GM21515 (cell line): ENCODE data around the gene DSCAML1.
"Not testable (repeated sequence)": the region's sequence is repeated elsewhere in the genome, so short reads cannot be mapped to it uniquely, and the experiment has no call there.

ENCODE experiments used
- ATAC-seq: cut with Tn5 transposase; IDR thresholded peaks from one replicate; pipeline ENCODE4 v1.9.1; 2021; ENCODE audit not compliant: unreplicated experiment

Gene DSCAML1

GRCh38 chr11:117766026-117766425 is 31.0 kb downstream of the DSCAML1 start:
- no peak for ATAC-seq

GRCh38 chr11:117765068-117765467 is 31.9 kb downstream of the DSCAML1 start:
- ATAC-seq = no peak

- not testable (repeated sequence) for ATAC-seq
Measured at GRCh38 chr11:117763465-117763864, 33.6 kb downstream of the DSCAML1 start.

- ATAC-seq = no peak
Measured at GRCh38 chr11:117761993-117762392, 35.0 kb downstream of the DSCAML1 start.

- ATAC-seq = no peak
Measured at GRCh38 chr11:117759305-117759704, 37.7 kb downstream of the DSCAML1 start.

GRCh38 chr11:117754030-117754429 is 43.0 kb downstream of the DSCAML1 start:
- ATAC-seq = no peak

GRCh38 chr11:117752721-117753237 is 44.2 kb downstream of the DSCAML1 start:
- ATAC-seq = no peak

- ATAC-seq = no peak
Measured at GRCh38 chr11:117752071-117752470, 44.9 kb downstream of the DSCAML1 start.

- ATAC-seq = no peak
Measured at GRCh38 chr11:117750916-117751662, 45.9 kb downstream of the DSCAML1 start.

- no peak for ATAC-seq
Measured at GRCh38 chr11:117750357-117750756, 46.7 kb downstream of the DSCAML1 start.

- ATAC-seq = no peak
Measured at GRCh38 chr11:117749541-117749910, 47.5 kb downstream of the DSCAML1 start.

- ATAC-seq = no peak
Measured at GRCh38 chr11:117748771-117749540, 48.1 kb downstream of the DSCAML1 start.

GRCh38 chr11:117747892-117748291 is 49.1 kb downstream of the DSCAML1 start:
- ATAC-seq = no peak

- no peak for ATAC-seq
Measured at GRCh38 chr11:117745346-117745745, 51.7 kb downstream of the DSCAML1 start.

GRCh38 chr11:117744471-117745150 is 52.4 kb downstream of the DSCAML1 start:
- ATAC-seq = no peak

GRCh38 chr11:117743121-117743815 is 53.7 kb downstream of the DSCAML1 start:
- ATAC-seq = no peak

GRCh38 chr11:117738246-117738957 is 58.6 kb downstream of the DSCAML1 start:
- no peak for ATAC-seq

- no peak for ATAC-seq
Measured at GRCh38 chr11:117735350-117735977, 61.6 kb downstream of the DSCAML1 start.

- no peak for ATAC-seq
Measured at GRCh38 chr11:117734601-117735024, 62.4 kb downstream of the DSCAML1 start.

- ATAC-seq = no peak
Measured at GRCh38 chr11:117733316-117733715, 63.7 kb downstream of the DSCAML1 start.
